GM23338 (cell line): ENCODE results near the gene STYK1. TPM values are rescaled to one million over a fixed set of nuclear protein-coding genes. Genes with fewer than 3 reads are reported as not detected.
"Not testable (repeated sequence)": the region's sequence is repeated elsewhere in the genome, so short reads cannot be mapped to it uniquely, and the experiment has no call there.

Experiments used
- ATAC-seq: fragments of 200-7000 bp; cut with Tn5 transposase; 3 replicates; pipeline ENCODE4 v1.9.1; 2020
- DNase-seq: peaks from one replicate; pipeline ENCODE4 v3.0.0-alpha.2; 2015; ENCODE audit warnings: low spot score
- H2AFZ ChIP-seq: fragments of 200-600 bp; sonication (generic); 2 replicates; pipeline ENCODE4 v1.8.0; 2016; ENCODE audit warnings: antibody characterized with exemption, mild to moderate bottlenecking, moderate library complexity
- H3F3A ChIP-seq: fragments of 200-600 bp; sonication (generic); replicated peaks from 2 replicates; pipeline ENCODE4 v1.8.0; 2017; ENCODE audit warnings: antibody characterized with exemption, mixed run types, low read depth
- H3K27ac ChIP-seq: fragments of 200-600 bp; sonication (generic); 2 replicates; pipeline ENCODE4 v1.6.1; 2016; ENCODE audit warnings: low read depth
- H3K27me3 ChIP-seq: fragments of 200-600 bp; sonication (generic); 2 replicates; pipeline ENCODE4 v1.8.0; 2016; ENCODE audit warnings: mild to moderate bottlenecking, mixed run types, moderate library complexity; ENCODE audit not compliant: insufficient read depth
- H3K36me3 ChIP-seq: fragments of 200-600 bp; sonication (generic); 2 replicates; pipeline ENCODE4 v1.8.0; 2016; ENCODE audit warnings: mild to moderate bottlenecking; ENCODE audit not compliant: insufficient read depth
- H3K4me1 ChIP-seq: fragments of 200-600 bp; sonication (generic); 2 replicates; pipeline ENCODE4 v1.8.0; 2016; ENCODE audit warnings: mild to moderate bottlenecking, moderate library complexity; ENCODE audit not compliant: insufficient read depth
- H3K4me2 ChIP-seq: fragments of 200-600 bp; sonication (generic); 2 replicates; pipeline ENCODE4 v1.7.1; 2017; ENCODE audit warnings: mixed run types
- H3K4me3 ChIP-seq: fragments of 200-600 bp; sonication (generic); 2 replicates; pipeline ENCODE4 v1.6.1; 2016; ENCODE audit warnings: mixed run types
- H3K79me2 ChIP-seq: fragments of 200-600 bp; sonication (generic); replicated peaks from 2 replicates; pipeline ENCODE4 v1.8.0; 2017; ENCODE audit warnings: mild to moderate bottlenecking; ENCODE audit not compliant: insufficient read depth
- H3K9me2 ChIP-seq: fragments of 200-600 bp; sonication (generic); 2 replicates; pipeline ENCODE4 v1.8.0; 2017; ENCODE audit not compliant: insufficient read depth
- H4K20me1 ChIP-seq: fragments of 200-600 bp; sonication (generic); replicated peaks from 2 replicates; pipeline ENCODE4 v1.8.0; 2017; ENCODE audit warnings: mild to moderate bottlenecking; ENCODE audit not compliant: insufficient read depth
- H3K27ac Mint-ChIP-seq: 2 replicates; pipeline ENCODE4 v1.8.0; 2020; ENCODE audit warnings: inconsistent platforms, mild to moderate bottlenecking, moderate library complexity, mixed read lengths
- H3K27me3 Mint-ChIP-seq: 3 replicates; pipeline ENCODE4 v1.8.0; 2022; ENCODE audit warnings: low read depth, mild to moderate bottlenecking, moderate library complexity, mixed read lengths, inconsistent platforms; ENCODE audit not compliant: insufficient read depth, poor library complexity
- H3K36me3 Mint-ChIP-seq: 3 replicates; pipeline ENCODE4 v1.8.0; 2021; ENCODE audit warnings: low read depth, mild to moderate bottlenecking, inconsistent platforms, moderate library complexity, mixed read lengths
- H3K4me1 Mint-ChIP-seq: 3 replicates; pipeline ENCODE4 v1.8.0; 2020; ENCODE audit warnings: mild to moderate bottlenecking, inconsistent platforms, mixed read lengths
- H3K4me3 Mint-ChIP-seq: 3 replicates; pipeline ENCODE4 v1.8.0; 2021; ENCODE audit warnings: moderate library complexity, mild to moderate bottlenecking, inconsistent platforms, mixed read lengths
- H3K9me3 Mint-ChIP-seq: 3 replicates; pipeline ENCODE4 v1.8.0; 2020; ENCODE audit warnings: moderate library complexity, mild to moderate bottlenecking, inconsistent platforms, mixed read lengths
- ETS1 ChIP-seq: IDR thresholded peaks from 2 replicates; pipeline ENCODE4 v1.6.1; 2016; ENCODE audit warnings: antibody characterized with exemption
- EZH2 ChIP-seq: fragments of 200-600 bp; sonication (generic); IDR thresholded peaks from one replicate; pipeline ENCODE4 v1.8.0; 2017; ENCODE audit warnings: antibody characterized with exemption, mild to moderate bottlenecking, low read depth; ENCODE audit not compliant: unreplicated experiment
- EZH2phosphoT487 ChIP-seq: fragments of 200-600 bp; sonication (generic); IDR thresholded peaks from one replicate; pipeline ENCODE4 v1.8.1; 2018; ENCODE audit warnings: antibody characterized with exemption; ENCODE audit not compliant: unreplicated experiment
- NANOG ChIP-seq: IDR thresholded peaks from 2 replicates; pipeline ENCODE4 v1.6.1; 2016; ENCODE audit warnings: antibody characterized with exemption, borderline replicate concordance
- POLR2AphosphoS5 ChIP-seq: IDR thresholded peaks from 2 replicates; pipeline ENCODE4 v1.6.1; 2016; ENCODE audit warnings: antibody characterized with exemption, low read depth
- REST ChIP-seq: IDR thresholded peaks from one replicate; pipeline ENCODE4 v1.6.1; 2018; ENCODE audit warnings: antibody characterized with exemption; ENCODE audit not compliant: unreplicated experiment
- STAT1 ChIP-seq: IDR thresholded peaks from one replicate; pipeline ENCODE4 v1.6.1; 2016; ENCODE audit warnings: antibody characterized with exemption; ENCODE audit not compliant: unreplicated experiment
- ZNF114 ChIP-seq: fragments of 250-450 bp; sonication (Bioruptor Pico); IDR thresholded peaks from 2 replicates; pipeline ENCODE4 v1.5.0; 2020; ENCODE audit warnings: mild to moderate bottlenecking, moderate library complexity
- ZNF462 ChIP-seq: fragments of 250-450 bp; sonication (Bioruptor Pico); IDR thresholded peaks from 2 replicates; pipeline ENCODE4 v1.5.0; 2020; ENCODE audit warnings: mild to moderate bottlenecking, moderate library complexity
- polyA plus RNA-seq: library from polyadenylated mRNA; unstranded; fragments of >200 nt; fragmentation: Nextera tagmentation; extraction: Ambion mirVana; gene quantifications from 2 replicates; pipeline ENCODE4 v1.2.1, GENCODE V29; 2016
- total RNA-seq: library from RNA; depleted of rRNA; stranded (reverse); fragments of >200 nt; shearing (Covaris generic); gene quantifications from 2 replicates; pipeline ENCODE4 v1.2.3, GENCODE V29; 2014

STYK1 gene
- total and polyA plus RNA-seq, 2 experiments from 2014 or later, result 1.2 to 1.8 TPM

- Histone ChIP-seq H3K79me2 (no peaks in the 10 kb centered on the region), H3K4me2 (no peak overlapping the region), H3K27me3 (no peaks in the 10 kb centered on the region), H4K20me1 (no peaks in the 10 kb centered on the region), H3K36me3 (no peaks in the 10 kb centered on the region; the same call in 1 of the 2 replicates), H3K4me1 (no peaks in the 10 kb centered on the region), H3F3A (no peaks in the 10 kb centered on the region), H2AFZ (no peak overlapping the region), H3K9me2 (no peaks in the 10 kb centered on the region), H3K4me3 (no peak overlapping the region), H3K27ac (no peak overlapping the region)
- no peak for TF ChIP-seq POLR2AphosphoS5
- TF ChIP-seq ETS1, result no peak
- TF ChIP-seq STAT1, result no peak
- TF ChIP-seq NANOG, result no peak
- no peak for TF ChIP-seq EZH2
- no peak for TF ChIP-seq ZNF462 (CRISPR knock-in tag)
- no peak for TF ChIP-seq EZH2phosphoT487
- no peak for TF ChIP-seq ZNF114
- TF ChIP-seq REST, result no peak
- Mint-ChIP-seq H3K27me3 (no peaks in the 10 kb centered on the region), H3K4me3 (no peak overlapping the region), H3K4me1 (peaks cover 3% of the 10 kb centered on the region; the same call in 2 of the 3 replicates), H3K27ac (no peak overlapping the region), H3K9me3 (peaks cover 26% of the 10 kb centered on the region; the same call in 2 of the 3 replicates), H3K36me3 (peaks cover 38% of the 10 kb centered on the region)
- ATAC-seq (no peak), DNase-seq (no peak)
Observed at GRCh38 chr12:10582704-10583103, 91.1 kb downstream of the STYK1 start.

- not testable (repeated sequence) for H3K4me1 ChIP-seq, H3K4me1 Mint-ChIP-seq, H4K20me1 ChIP-seq, H3K36me3 ChIP-seq, H3K27me3 ChIP-seq, H3K27me3 Mint-ChIP-seq, H3F3A ChIP-seq, H3K27ac Mint-ChIP-seq, H3K9me2 ChIP-seq, H3K27ac ChIP-seq, H3K79me2 ChIP-seq, DNase-seq, H3K4me2 ChIP-seq, H2AFZ ChIP-seq, H3K4me3 Mint-ChIP-seq, ATAC-seq, H3K4me3 ChIP-seq
- peaks cover 26% of the 10 kb centered on the region; the same call in 2 of the 3 replicates for H3K9me3 Mint-ChIP-seq
- peaks cover 38% of the 10 kb centered on the region for H3K36me3 Mint-ChIP-seq
Observed at GRCh38 chr12:10582133-10582532, 91.7 kb downstream of the STYK1 start.
